HCT116 (cell line): ENCODE results near the gene SPTLC1. TPM values are rescaled to one million over a fixed set of nuclear protein-coding genes. Genes with fewer than 3 reads are reported as not detected.

ENCODE experiments used
- ATAC-seq: fragments of 200-7000 bp; cut with Tn5 transposase; 2 replicates; pipeline ENCODE4 v1.9.1; 2020; ENCODE audit warnings: mild to moderate bottlenecking, moderate library complexity
- BruUV-seq: library from RNA; stranded (reverse); fragments of 400-500 nt; replicated peaks from 2 replicates; lab custom pipeline; 2021; lab: Mats Ljungman, UMichigan
- CTCF ChIA-PET: fragments of 300-600 bp; sonication (Branson Sonifier 250); formaldehyde crosslinking; loops from one replicate; lab custom pipeline; 2021; ENCODE audit warnings: antibody characterized with exemption; lab: Charles Lee
- POLR2A ChIA-PET: fragments of 300-600, 350-600 bp; sonication (Branson Sonifier 250); formaldehyde crosslinking; loops from one replicate; lab custom pipeline; 2021; ENCODE audit warnings: antibody characterized with exemption; lab: Charles Lee
- RAD21 ChIA-PET, 2 experiments: fragments of 300-600 bp; sonication (Branson Sonifier 250); formaldehyde crosslinking; loops; one replicate each; lab custom pipeline; 2023; ENCODE audit warnings: low total read pairs in 2 of 2; ENCODE audit not compliant: uncharacterized antibody in 2 of 2, unreplicated experiment in 2 of 2, low non-redundant PET in 1 of 2; lab: Charles Lee
- DNase-seq: peaks from one replicate; pipeline ENCODE4 v3.0.0-alpha.2; 2010; ENCODE audit warnings: low read depth, low spot score
- H2AFZ ChIP-seq: fragments of 200-600 bp; shearing (Covaris generic), sonication (generic); 2 replicates; pipeline ENCODE4 v1.6.1; 2017; ENCODE audit warnings: low read depth, mixed run types, mixed read lengths, antibody characterized with exemption, low read length; ENCODE audit not compliant: poor library complexity, severe bottlenecking
- H3K27ac ChIP-seq: 2 replicates; pipeline ENCODE4 v1.5.1; 2012; ENCODE audit warnings: low read depth, low read length
- H3K27me3 ChIP-seq: fragments of 200-600 bp; sonication (generic); 2 replicates; pipeline ENCODE4 v1.6.1; 2016; ENCODE audit warnings: mixed run types, low read length, mixed read lengths; ENCODE audit not compliant: insufficient read depth
- H3K36me3 ChIP-seq, 2 experiments: fragments of 200-500 bp in 1 of 2; fragments of 200-600 bp in 1 of 2; sonication (Bioruptor generic) in 1 of 2; sonication (generic) in 1 of 2; 2 replicates each; pipeline versions ENCODE4 v1.5.1 to v1.6.1; 2014 to 2016; ENCODE audit warnings: low read length in 2 of 2, inconsistent platforms in 1 of 2, mixed read lengths in 1 of 2, mixed run types in 1 of 2; ENCODE audit not compliant: insufficient read depth in 2 of 2, control insufficient read depth in 1 of 2
- H3K4me1 ChIP-seq, 2 experiments: fragments of 200-600 bp in 1 of 2; sonication (generic) in 1 of 2; 2 replicates each; pipeline versions ENCODE4 v1.5.1 to v1.6.1; 2012 to 2017; ENCODE audit warnings: low read length in 2 of 2, inconsistent platforms in 1 of 2, mild to moderate bottlenecking in 1 of 2, mixed read lengths in 1 of 2, mixed run types in 1 of 2, moderate library complexity in 1 of 2; ENCODE audit not compliant: insufficient read depth in 2 of 2, control insufficient read depth in 1 of 2
- H3K4me2 ChIP-seq: fragments of 200-600 bp; sonication (generic); 2 replicates; pipeline ENCODE4 v1.6.1; 2017; ENCODE audit warnings: mixed run types, low read length, mixed read lengths
- H3K4me3 ChIP-seq, 2 experiments: fragments of 200-600 bp in 1 of 2; sonication (generic) in 1 of 2; replicated peaks in 1 of 2; 2 replicates each; pipeline ENCODE4 v1.5.1; 2011 to 2016; ENCODE audit warnings: low read length in 2 of 2, control low read depth in 1 of 2, low read depth in 1 of 2, mild to moderate bottlenecking in 1 of 2, mixed read lengths in 1 of 2, mixed run types in 1 of 2
- H3K79me2 ChIP-seq: fragments of 200-600 bp; sonication (generic); 2 replicates; pipeline ENCODE4 v1.6.1; 2017; ENCODE audit warnings: mild to moderate bottlenecking, mixed run types, low read length, moderate library complexity, mixed read lengths; ENCODE audit not compliant: insufficient read depth
- H3K9ac ChIP-seq: fragments of 200-600 bp; sonication (generic); 2 replicates; pipeline ENCODE4 v1.6.1; 2016; ENCODE audit warnings: low read length, mixed read lengths
- H3K9me2 ChIP-seq: fragments of 200-600 bp; sonication (generic), shearing (Covaris generic); 2 replicates; pipeline ENCODE4 v1.6.1; 2017; ENCODE audit warnings: mixed run types, mild to moderate bottlenecking, moderate library complexity; ENCODE audit not compliant: insufficient read depth
- H3K9me3 ChIP-seq, 2 experiments: fragments of 200-500 bp in 1 of 2; fragments of 200-600 bp in 1 of 2; sonication (Bioruptor generic) in 1 of 2; sonication (generic) in 1 of 2; 2 replicates each; pipeline ENCODE4 v1.6.1; 2014 to 2017; ENCODE audit warnings: low read length in 2 of 2, mixed read lengths in 2 of 2, inconsistent platforms in 1 of 2, low read depth in 1 of 2, mild to moderate bottlenecking in 1 of 2, mixed run types in 1 of 2, moderate library complexity in 1 of 2; ENCODE audit not compliant: control insufficient read depth in 1 of 2, insufficient read depth in 1 of 2
- H4K20me1 ChIP-seq: fragments of 200-600 bp; sonication (generic), shearing (Covaris generic); 2 replicates; pipeline ENCODE4 v1.6.1; 2017; ENCODE audit warnings: mixed run types, mild to moderate bottlenecking, moderate library complexity; ENCODE audit not compliant: insufficient read depth
- CBX3 ChIP-seq: IDR thresholded peaks from 2 replicates; pipeline ENCODE4 v1.6.1; 2012; ENCODE audit warnings: low read depth
- CEBPB ChIP-seq: IDR thresholded peaks from 2 replicates; pipeline ENCODE4 v1.6.1; 2012; ENCODE audit warnings: low read depth
- CTCF ChIP-seq, 3 experiments: fragments of 200-600 bp in 1 of 3; sonication (generic) in 1 of 3; IDR thresholded peaks in 2 of 3; conservative IDR thresholded peaks in 1 of 3; 2 replicates each; pipeline ENCODE4 v1.5.1; 2012 to 2017; ENCODE audit warnings: low read depth in 2 of 3, low read length in 2 of 3, antibody characterized with exemption in 1 of 3, borderline replicate concordance in 1 of 3, control low read depth in 1 of 3, mild to moderate bottlenecking in 1 of 3, mixed read lengths in 1 of 3, mixed run types in 1 of 3, moderate library complexity in 1 of 3; ENCODE audit not compliant: insufficient read depth in 1 of 3
- EGR1 ChIP-seq: IDR thresholded peaks from 2 replicates; pipeline ENCODE4 v1.6.1; 2012; ENCODE audit warnings: low read depth
- ELF1 ChIP-seq: IDR thresholded peaks from 2 replicates; pipeline ENCODE4 v1.6.1; 2012; ENCODE audit warnings: low read depth, borderline replicate concordance
- EZH2 ChIP-seq: fragments of 200-600 bp; sonication (generic); IDR thresholded peaks from 2 replicates; pipeline ENCODE4 v1.6.1; 2017; ENCODE audit warnings: antibody characterized with exemption, mixed run types
- EZH2phosphoT487 ChIP-seq: fragments of 200-600 bp; IDR thresholded peaks from 2 replicates; pipeline ENCODE4 v1.6.1; 2018; ENCODE audit warnings: antibody characterized with exemption, borderline replicate concordance
- JUND ChIP-seq: IDR thresholded peaks from 2 replicates; pipeline ENCODE4 v1.6.1; 2012
- MAX ChIP-seq: IDR thresholded peaks from 2 replicates; pipeline ENCODE4 v1.6.1; 2012
- POLR2A ChIP-seq: IDR thresholded peaks from 2 replicates; pipeline ENCODE4 v1.7.0; 2011; ENCODE audit warnings: borderline replicate concordance; ENCODE audit not compliant: insufficient read depth, insufficient read length; ENCODE audit errors: extremely low read depth
- POLR2AphosphoS5 ChIP-seq: IDR thresholded peaks from 2 replicates; pipeline ENCODE4 v1.6.1; 2011; ENCODE audit warnings: mild to moderate bottlenecking, low read depth, low read length, moderate library complexity
- RAD21 ChIP-seq: IDR thresholded peaks from 2 replicates; pipeline ENCODE4 v1.6.1; 2012; ENCODE audit warnings: low read depth, mild to moderate bottlenecking
- SIN3A ChIP-seq: IDR thresholded peaks from 2 replicates; pipeline ENCODE4 v1.6.1; 2012; ENCODE audit warnings: low read depth
- SP1 ChIP-seq: IDR thresholded peaks from 2 replicates; pipeline ENCODE4 v1.6.1; 2012; ENCODE audit warnings: low read depth
- YY1 ChIP-seq: IDR thresholded peaks from 2 replicates; pipeline ENCODE4 v1.6.1; 2011; ENCODE audit warnings: low read length, low read depth, moderate library complexity, mild to moderate bottlenecking; ENCODE audit not compliant: insufficient replicate concordance; ENCODE audit errors: extremely low read depth
- ZNF274 ChIP-seq: fragments of 200-500 bp; sonication (Bioruptor generic); IDR thresholded peaks from 2 replicates; pipeline ENCODE4 v1.6.1; 2014; ENCODE audit warnings: mild to moderate bottlenecking, low read depth, low read length, inconsistent platforms
- intact Hi-C: fragments of 100-400 bp; cut with micrococcal nuclease; formaldehyde crosslinking; loops from 2 replicates; pipeline ENCODE4 v1.10.0; 2022
- total RNA-seq: library from RNA; stranded (reverse); gene quantifications from one replicate; pipeline ENCODE4 v1.2.1, GENCODE V29; 2021; ENCODE audit not compliant: unreplicated experiment
- TF ChIP-seq, protein P1 (sequence below): IDR thresholded peaks from 2 replicates; pipeline ENCODE4 v1.6.1; 2012
- TF ChIP-seq, protein P2 (sequence below): IDR thresholded peaks from 2 replicates; pipeline ENCODE4 v1.6.1; 2011; ENCODE audit warnings: mild to moderate bottlenecking, low read length, moderate library complexity; ENCODE audit not compliant: insufficient replicate concordance; ENCODE audit errors: extremely low read depth

The SPTLC1 gene
- total RNA-seq, 1 experiment from 2014 or later: 81.7 TPM

GRCh38 chr9:92001244-92001643, 114.0 kb downstream of the SPTLC1 start:
- RAD21 ChIA-PET: no interaction called here
- no TSS peak for BruUV-seq
- H3K79me2 ChIP-seq: no peaks in the 10 kb centered on the region
- no peak overlapping the region for H2AFZ ChIP-seq
- H3K4me3 ChIP-seq: no peak overlapping the region
- no peak overlapping the region for H3K4me2 ChIP-seq
- CTCF ChIA-PET: no interaction called here
- H3K9me3 ChIP-seq: no peaks in the 10 kb centered on the region
- intact Hi-C loops: no loop called here
- no peaks in the 10 kb centered on the region for H3K4me1 ChIP-seq
- no peak overlapping the region for H3K9ac ChIP-seq
- POLR2A ChIA-PET: no interaction called here
- ATAC-seq (no peak), DNase-seq (no peak)
- H3K36me3 ChIP-seq: no peaks in the 10 kb centered on the region
- H3K27me3 ChIP-seq: no peaks in the 10 kb centered on the region
- no peak for TF ChIP-seq EGR1
- no peak for TF ChIP-seq JUND
- TF ChIP-seq SIN3A: no peak
- no peak for TF ChIP-seq SP1
- no peak for TF ChIP-seq CBX3
- TF ChIP-seq EZH2: no peak
- no peak for TF ChIP-seq POLR2A
- TF ChIP-seq, protein P1, sequence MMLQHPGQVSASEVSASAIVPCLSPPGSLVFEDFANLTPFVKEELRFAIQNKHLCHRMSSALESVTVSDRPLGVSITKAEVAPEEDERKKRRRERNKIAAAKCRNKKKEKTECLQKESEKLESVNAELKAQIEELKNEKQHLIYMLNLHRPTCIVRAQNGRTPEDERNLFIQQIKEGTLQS: no peak
- TF ChIP-seq, protein P2, sequence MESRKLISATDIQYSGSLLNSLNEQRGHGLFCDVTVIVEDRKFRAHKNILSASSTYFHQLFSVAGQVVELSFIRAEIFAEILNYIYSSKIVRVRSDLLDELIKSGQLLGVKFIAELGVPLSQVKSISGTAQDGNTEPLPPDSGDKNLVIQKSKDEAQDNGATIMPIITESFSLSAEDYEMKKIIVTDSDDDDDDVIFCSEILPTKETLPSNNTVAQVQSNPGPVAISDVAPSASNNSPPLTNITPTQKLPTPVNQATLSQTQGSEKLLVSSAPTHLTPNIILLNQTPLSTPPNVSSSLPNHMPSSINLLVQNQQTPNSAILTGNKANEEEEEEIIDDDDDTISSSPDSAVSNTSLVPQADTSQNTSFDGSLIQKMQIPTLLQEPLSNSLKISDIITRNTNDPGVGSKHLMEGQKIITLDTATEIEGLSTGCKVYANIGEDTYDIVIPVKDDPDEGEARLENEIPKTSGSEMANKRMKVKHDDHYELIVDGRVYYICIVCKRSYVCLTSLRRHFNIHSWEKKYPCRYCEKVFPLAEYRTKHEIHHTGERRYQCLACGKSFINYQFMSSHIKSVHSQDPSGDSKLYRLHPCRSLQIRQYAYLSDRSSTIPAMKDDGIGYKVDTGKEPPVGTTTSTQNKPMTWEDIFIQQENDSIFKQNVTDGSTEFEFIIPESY: no peak
- no peak for TF ChIP-seq EZH2phosphoT487
- TF ChIP-seq POLR2AphosphoS5: no peak
- TF ChIP-seq RAD21: no peak
- TF ChIP-seq ZNF274: no peak
- TF ChIP-seq CTCF (IDR thresholded peaks at IDR 0.05 in 2 of 3, conservative IDR thresholded peaks at IDR 0.05 in 1 of 3; ENCODE audit: borderline replicate concordance in 1 of 3, insufficient read depth in 1 of 3, low read depth in 2 of 3, low read length in 2 of 3): no peak
- no peak for TF ChIP-seq YY1
- no peak for TF ChIP-seq MAX
- TF ChIP-seq ELF1: no peak
- TF ChIP-seq CEBPB: no peak
- no peak overlapping the region for H3K27ac ChIP-seq
- no peaks in the 10 kb centered on the region for H4K20me1 ChIP-seq
- no peaks in the 10 kb centered on the region for H3K9me2 ChIP-seq
